Measurements from ENCODE around the gene CRACR2A. TPM values are rescaled to one million over a fixed set of nuclear protein-coding genes. Genes with fewer than 3 reads are reported as not detected.

The CRACR2A gene
- total and polyA plus RNA-seq, 2 of the 8 experiments (the other 6 are each of a cell fraction or from before 2014, with no cell fraction given), result 0.85 to 3.2 TPM

- TF ChIP-seq CHD7 (IDR thresholded peaks at IDR 0.05; ENCODE audit: insufficient replicate concordance, low read length) (no peak), HDAC6 (IDR thresholded peaks at IDR 0.05; ENCODE audit: low read depth, low read length) (no peak), KDM1A (IDR thresholded peaks at IDR 0.05; ENCODE audit: borderline replicate concordance, low read length) (no peak)
Measured at GRCh38 chr12:3671330-3672112, 81.4 kb downstream of the CRACR2A start (continued).
